Hair follicular keratinocyte (primary cell): Measurements from ENCODE around the gene FBXO44. TPM values are rescaled to one million over a fixed set of nuclear protein-coding genes. Genes with fewer than 3 reads are reported as not detected.

Experiments used
- total RNA-seq: library from RNA; depleted of rRNA; stranded (reverse); fragments of >200 nt; gene quantifications from 2 replicates; pipeline ENCODE4 v1.2.3, GENCODE V29; 2015

The FBXO44 gene, protein sequence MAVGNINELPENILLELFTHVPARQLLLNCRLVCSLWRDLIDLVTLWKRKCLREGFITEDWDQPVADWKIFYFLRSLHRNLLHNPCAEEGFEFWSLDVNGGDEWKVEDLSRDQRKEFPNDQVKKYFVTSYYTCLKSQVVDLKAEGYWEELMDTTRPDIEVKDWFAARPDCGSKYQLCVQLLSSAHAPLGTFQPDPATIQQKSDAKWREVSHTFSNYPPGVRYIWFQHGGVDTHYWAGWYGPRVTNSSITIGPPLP
- 12.7 and 13.9 TPM in 2 replicates for total RNA-seq

DNA sequence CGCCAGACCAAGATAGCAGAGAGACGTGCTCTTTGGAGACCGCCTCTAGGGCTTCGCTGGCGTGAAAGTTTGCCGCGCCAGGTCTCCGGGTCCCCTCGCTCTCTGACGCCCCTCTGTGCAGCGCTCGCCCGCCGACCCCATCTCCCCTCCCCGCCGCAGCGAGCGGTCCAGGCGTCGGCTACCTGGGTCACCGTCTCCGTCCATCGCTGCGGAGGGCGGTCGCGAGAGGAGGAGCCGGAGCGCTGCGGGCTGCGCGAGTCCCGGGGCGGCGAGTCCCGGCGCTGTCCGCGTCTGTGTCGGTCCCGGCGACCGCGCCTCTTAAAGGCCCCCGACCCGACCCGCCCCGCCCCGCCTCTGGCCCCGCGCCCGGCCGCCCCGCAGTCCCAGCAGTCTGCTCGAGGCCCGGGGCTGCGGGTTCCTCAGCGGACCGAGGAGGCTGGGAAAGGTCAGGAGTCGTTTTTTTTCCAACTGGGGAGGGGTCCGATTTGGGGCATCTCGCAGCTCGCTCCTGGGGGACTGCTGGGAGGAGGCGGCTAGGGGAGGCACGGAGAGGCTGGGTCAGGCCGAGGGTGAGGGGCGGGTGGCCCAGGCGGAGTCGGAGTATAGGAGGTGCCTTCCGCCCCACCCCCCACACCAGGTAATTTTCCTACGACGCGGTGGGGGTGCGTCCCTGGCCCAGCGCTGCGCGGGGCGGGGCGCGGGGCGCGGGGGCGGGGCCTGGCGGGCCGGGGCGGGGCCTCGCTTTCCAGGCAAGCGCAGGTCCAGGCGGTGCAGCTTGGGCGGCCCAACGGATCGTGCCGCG, at the start of gene FBXO44, which contains the start of gene FBXO2:
FBXO44 (plus strand) TSS at position 741 of the 802 bp plus-strand sequence. CDS start 959 bp downstream, outside the sequence.
FBXO2 (minus strand) TSS at position 293 of the 802 bp plus-strand sequence; CDS start at position 204, 89 bp downstream.

GRCh38 chr1:11681071-11681771, 26.5 kb downstream of the FBXO44 start, which contains the start of gene MAD2L2:
TSS of gene MAD2L2 (minus strand) at chr1:11681148. CDS start at chr1:11680601, 547 bp downstream.

DNA sequence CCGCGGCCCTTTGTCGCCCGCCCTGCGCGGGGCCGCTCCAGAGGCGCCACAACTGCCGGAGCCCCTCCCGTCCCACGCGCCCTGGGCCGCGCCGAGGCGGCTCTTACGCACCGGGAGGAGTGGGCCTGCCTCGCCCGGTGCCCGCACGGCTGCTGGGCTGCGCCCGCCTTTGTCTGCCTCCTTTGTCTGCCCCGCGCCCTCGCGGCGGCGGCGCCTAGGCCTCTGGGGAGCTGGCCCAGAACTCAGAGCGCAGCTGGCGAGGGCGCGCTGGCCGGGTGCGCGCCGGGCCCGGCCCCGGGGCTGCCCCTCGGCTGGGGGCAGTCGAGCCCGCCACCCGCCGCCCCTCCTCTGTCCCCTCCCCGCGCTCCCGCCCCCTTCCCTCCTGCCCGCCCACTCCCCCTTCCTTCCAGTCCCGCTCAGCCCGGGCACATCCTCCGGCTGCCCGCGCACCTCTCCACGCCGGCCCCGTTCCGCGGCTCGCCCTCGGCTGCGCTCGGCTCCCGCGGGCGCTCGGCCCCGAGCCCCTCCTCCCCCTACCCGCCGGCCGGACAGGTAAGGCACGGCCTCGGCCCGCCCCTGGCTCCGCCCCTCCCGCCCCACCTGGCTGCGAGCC, 36.7 kb downstream of the FBXO44 start, which contains the start of gene DRAXIN:
DRAXIN (plus strand) TSS at position 409 of the 613 bp plus-strand sequence. CDS start 14,549 bp downstream, outside the sequence.

Other genes starting within 250 kb of the FBXO44 start
- gene DISP3, start 175.7 kb upstream of the FBXO44 start, total RNA-seq, result not detected in 2 replicates
- 28.9 and 61.7 TPM in 2 replicates for gene FBXO2, start 448 bp upstream of the FBXO44 start, total RNA-seq
- 13.4 and 16.9 TPM in 2 replicates for gene FBXO6, start 9.3 kb downstream of the FBXO44 start, total RNA-seq
- 62.5 and 71.8 TPM in 2 replicates for gene MAD2L2, start 26.3 kb downstream of the FBXO44 start, total RNA-seq
- not detected in 2 replicates for gene DRAXIN, start 36.8 kb downstream of the FBXO44 start, total RNA-seq
- 151 and 193 TPM in 2 replicates for gene AGTRAP, start 81.3 kb downstream of the FBXO44 start, total RNA-seq
- not detected in 2 replicates for gene C1orf167, start 107.3 kb downstream of the FBXO44 start, total RNA-seq
- gene MTHFR, start 151.1 kb downstream of the FBXO44 start, total RNA-seq, result 13.3 and 19.4 TPM in 2 replicates
- 7.9 and 9.3 TPM in 2 replicates for gene CLCN6, start 151.3 kb downstream of the FBXO44 start, total RNA-seq
- not detected in 2 replicates for gene NPPA, start 192.9 kb downstream of the FBXO44 start, total RNA-seq
- gene NPPB, start 204.1 kb downstream of the FBXO44 start, total RNA-seq, result not detected in 2 replicates